K562 (cell line): ENCODE measurements around the gene LRGUK. TPM values are rescaled to one million over a fixed set of nuclear protein-coding genes. Genes with fewer than 3 reads are reported as not detected.

Source experiments
- ATAC-seq: fragments of 200-7000 bp; cut with Tn5 transposase; 3 replicates; pipeline ENCODE4 v1.9.1; 2020; ENCODE audit warnings: moderate library complexity
- BruUV-seq: library from RNA; stranded (reverse); fragments of 400-500 nt; replicated peaks from 2 replicates; lab custom pipeline; 2021; lab: Mats Ljungman, UMichigan
- CTCF ChIA-PET: fragments of 300-600 bp; formaldehyde crosslinking; extraction: SDS; loops from one replicate; lab custom pipeline; 2021; ENCODE audit warnings: low intra/inter-chr PET ratio; lab: Yijun Ruan, JAX
- POLR2A ChIA-PET: fragments of 300-600, 350-650 bp; sonication (Branson Sonifier 250); formaldehyde crosslinking; extraction: SDS; loops from one replicate; lab custom pipeline; 2021; ENCODE audit warnings: antibody characterized with exemption, inconsistent platforms; lab: Yijun Ruan, JAX
- DNase-seq, 4 experiments: peaks; one replicate each; pipeline versions ENCODE4 v3.0.0 to v3.0.0-alpha.2; 2011 to 2018; ENCODE audit warnings: low spot score in 3 of 4, mixed read lengths in 3 of 4; ENCODE audit errors: extremely low read depth in 1 of 4
- FAIRE-seq: peaks from 2 replicates; lab custom pipeline; 2011; peaks lifted over from hg19 to GRCh38; lab: Jason Lieb, UNC
- H2AFZ ChIP-seq: 2 replicates; pipeline ENCODE4 v1.6.0; 2011; ENCODE audit warnings: low read depth, low read length, control low read depth, inconsistent platforms
- H3K27ac ChIP-seq: fragments of 200-600 bp; 3 replicates; pipeline ENCODE4 v1.8.0; 2011; ENCODE audit warnings: low read depth, mild to moderate bottlenecking, control low read depth, inconsistent platforms, low read length, moderate library complexity, mixed read lengths; ENCODE audit errors: extremely low read depth
- H3K27me3 ChIP-seq, 2 experiments: fragments of 300-600 bp in 1 of 2; 2 replicates in 1 of 2; 3 replicates in 1 of 2; pipeline versions ENCODE4 v1.6.0 to v1.8.0; 2011; ENCODE audit warnings: inconsistent platforms in 2 of 2, low read length in 2 of 2, mild to moderate bottlenecking in 1 of 2, mixed read lengths in 1 of 2, moderate library complexity in 1 of 2; ENCODE audit not compliant: control insufficient read depth in 2 of 2, insufficient read depth in 2 of 2
- H3K36me3 ChIP-seq: fragments of 300-600 bp; 3 replicates; pipeline ENCODE4 v1.8.0; 2011; ENCODE audit warnings: mild to moderate bottlenecking, low read length, inconsistent platforms; ENCODE audit not compliant: control insufficient read depth, insufficient read depth
- H3K4me1 ChIP-seq, 2 experiments: fragments of 200-600 bp in 1 of 2; replicated peaks in 1 of 2; 2 replicates in 1 of 2; 3 replicates in 1 of 2; pipeline versions ENCODE4 v1.5.1 to v1.8.0; 2011; ENCODE audit warnings: inconsistent platforms in 2 of 2, low read length in 2 of 2, mild to moderate bottlenecking in 1 of 2, mixed read lengths in 1 of 2, moderate library complexity in 1 of 2; ENCODE audit not compliant: control insufficient read depth in 2 of 2, insufficient read depth in 2 of 2
- H3K4me2 ChIP-seq: 2 replicates; pipeline ENCODE4 v1.6.1; 2011; ENCODE audit warnings: low read length, control low read depth, inconsistent platforms, mixed read lengths; ENCODE audit not compliant: insufficient read depth
- H3K4me3 ChIP-seq: fragments of 200-600 bp; sonication (generic), shearing (Covaris generic); 2 replicates; pipeline ENCODE4 v1.5.1; 2016; ENCODE audit warnings: control low read depth, inconsistent platforms
- H3K79me2 ChIP-seq: fragments of 200-600 bp; 3 replicates; pipeline ENCODE4 v1.8.0; 2011; ENCODE audit warnings: low read length, inconsistent platforms; ENCODE audit not compliant: control insufficient read depth, insufficient read depth
- H3K9ac ChIP-seq, 2 experiments: 2 replicates each; pipeline versions ENCODE4 v1.6.0 to v1.6.1; 2011; ENCODE audit warnings: low read depth in 2 of 2, low read length in 2 of 2, control low read depth in 1 of 2, inconsistent platforms in 1 of 2, mild to moderate bottlenecking in 1 of 2, mixed read lengths in 1 of 2; ENCODE audit not compliant: insufficient read depth in 1 of 2
- H3K9me1 ChIP-seq: one replicate; pipeline ENCODE4 v1.6.0; 2011; ENCODE audit warnings: inconsistent platforms, mild to moderate bottlenecking, low read length, moderate library complexity; ENCODE audit not compliant: control insufficient read depth, insufficient read depth
- H3K9me3 ChIP-seq: replicated peaks from 2 replicates; pipeline ENCODE4 v1.5.1; 2011; ENCODE audit warnings: low read depth, low read length, inconsistent platforms; ENCODE audit not compliant: control insufficient read depth, insufficient read depth
- H4K20me1 ChIP-seq: replicated peaks from 2 replicates; pipeline ENCODE4 v1.6.1; 2011; ENCODE audit warnings: low read length, inconsistent platforms, mixed read lengths; ENCODE audit not compliant: control insufficient read depth, insufficient read depth
- CSDE1 ChIP-seq, 2 experiments: fragments of 450-650 bp; IDR thresholded peaks; 2 replicates each; pipeline ENCODE4 v1.6.1; 2016; ENCODE audit warnings: mild to moderate bottlenecking in 1 of 2
- CTBP1 ChIP-seq: fragments of 450-650 bp; IDR thresholded peaks from 2 replicates; pipeline ENCODE4 v1.6.1; 2016; ENCODE audit warnings: borderline replicate concordance
- ETS2 ChIP-seq: IDR thresholded peaks from 2 replicates; pipeline ENCODE4 v1.6.1; 2016; ENCODE audit warnings: borderline replicate concordance, missing genetic modification characterization, mild to moderate bottlenecking, moderate library complexity, missing compliant biosample characterization; ENCODE audit not compliant: poor library complexity, severe bottlenecking
- HNRNPUL1 ChIP-seq: fragments of 200-400 bp; formaldehyde crosslinking; IDR thresholded peaks from 2 replicates; pipeline ENCODE4 v1.6.1; 2017; ENCODE audit warnings: low read length
- TCF3 ChIP-seq: sonication (generic); formaldehyde crosslinking; IDR thresholded peaks from 2 replicates; pipeline ENCODE4 v1.4.0; 2020; ENCODE audit warnings: mild to moderate bottlenecking, missing genetic modification reagents
- whole genome bisulfite sequencing: fragments of 100-300 bp; shearing (Covaris generic); methylation state at CpG from one replicate; pipeline ENCODE4 v1.1.6; 2016; ENCODE audit warnings: low coverage, mixed read lengths; ENCODE audit not compliant: insufficient coverage; ENCODE audit errors: missing lambda C conversion rate; 5-methylcytosine and 5-hydroxymethylcytosine counted together
- in situ Hi-C: fragments of 300-500 bp; cut with MboI; formaldehyde crosslinking; loops from 4 replicates; pipeline ENCODE4 v1.15.0; 2018; ENCODE audit warnings: inconsistent platforms, mixed read lengths
- intact Hi-C: fragments of 100-400 bp; cut with micrococcal nuclease; formaldehyde crosslinking; loops from 2 replicates; pipeline ENCODE4 v1.14.2; 2022
- polyA plus RNA-seq, 8 experiments: library from polyadenylated mRNA; depleted of rRNA in 4 of 8; stranded (reverse) in 5 of 8; unstranded in 3 of 8; fragments of >200 nt; fragmentation: Nextera tagmentation in 2 of 8; fragmentation: Illumina TruSeq in 1 of 8; extraction: Ambion mirVana in 2 of 8; extraction: Trizol in 1 of 8; gene quantifications; 2 replicates each; pipeline versions ENCODE4 v1.2.1 to v1.2.3, GENCODE V29; 2011 to 2014; ENCODE audit warnings: inconsistent platforms in 1 of 8, missing spikeins in 1 of 8
- total RNA-seq, 7 experiments: library from RNA; depleted of rRNA in 6 of 7; stranded (reverse); fragments of >200 nt in 6 of 7; fragmentation: Illumina TruSeq in 2 of 7; extraction: Trizol in 2 of 7; gene quantifications; 2 replicates each; pipeline versions ENCODE4 v1.2.1 to v1.2.3, GENCODE V29; 2011 to 2021; ENCODE audit warnings: low replicate concordance in 1 of 7
- TF ChIP-seq, protein P1 (sequence below): fragments of 150-350 bp; IDR thresholded peaks from 2 replicates; pipeline ENCODE4 v1.6.1; 2014; ENCODE audit warnings: low read depth, mild to moderate bottlenecking, low read length, borderline replicate concordance
- TF ChIP-seq, protein P2 (sequence below): fragments of 450-650 bp; formaldehyde crosslinking; IDR thresholded peaks from 2 replicates; pipeline ENCODE4 v1.4.0; 2022; ENCODE audit warnings: missing genetic modification characterization

LRGUK gene
- total and polyA plus RNA-seq, 9 of the 15 experiments (the other 6 are each of a cell fraction or from before 2014, with no cell fraction given), result 0.04 to 0.33 (median 0.18) TPM

DNA sequence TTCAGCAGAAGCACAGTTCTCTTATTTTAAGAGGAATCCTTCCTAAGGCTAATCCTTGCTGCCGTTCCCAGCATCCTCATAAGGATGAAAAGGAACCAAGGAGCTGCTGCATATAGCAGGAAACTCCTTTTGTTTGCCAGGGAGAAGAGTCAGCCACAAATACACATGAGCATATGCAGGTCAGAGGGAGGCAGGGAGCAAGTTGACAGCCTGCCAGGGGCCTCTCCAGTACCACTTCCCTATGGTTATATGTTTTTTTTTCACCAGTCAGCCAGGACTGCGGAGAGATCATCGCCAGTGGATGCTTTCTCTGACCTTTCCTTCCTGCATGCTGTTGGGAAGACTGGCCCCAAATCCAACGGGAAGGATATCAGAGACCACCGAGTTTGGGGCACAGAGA lies 149.8 kb downstream of the LRGUK start:
- Histone ChIP-seq H3K36me3 (no peaks in the 10 kb centered on the region), H2AFZ (0 out of 2 replicates have a peak overlapping the region, but pooled peaks have one; percentile 3), H3K9me3 (no peaks in the 10 kb centered on the region), H3K79me2 (no peaks in the 10 kb centered on the region), H3K4me2 (no peak overlapping the region), H3K9me1 (no peaks in the 10 kb centered on the region), H3K4me3 (no peak overlapping the region), H3K27me3 (peaks cover 6 to 8% of the 10 kb centered on the region in 2 experiments), H4K20me1 (no peaks in the 10 kb centered on the region), H3K27ac (no peak overlapping the region), H3K9ac (no peak overlapping the region), H3K4me1 (no peaks in the 10 kb centered on the region)
- DNase-seq, result no peak
- WGBS, result 3% methylated on average over 5 of the region's 5 CpGs
- in situ Hi-C loops, result no loop called here
- TF ChIP-seq, protein P1, sequence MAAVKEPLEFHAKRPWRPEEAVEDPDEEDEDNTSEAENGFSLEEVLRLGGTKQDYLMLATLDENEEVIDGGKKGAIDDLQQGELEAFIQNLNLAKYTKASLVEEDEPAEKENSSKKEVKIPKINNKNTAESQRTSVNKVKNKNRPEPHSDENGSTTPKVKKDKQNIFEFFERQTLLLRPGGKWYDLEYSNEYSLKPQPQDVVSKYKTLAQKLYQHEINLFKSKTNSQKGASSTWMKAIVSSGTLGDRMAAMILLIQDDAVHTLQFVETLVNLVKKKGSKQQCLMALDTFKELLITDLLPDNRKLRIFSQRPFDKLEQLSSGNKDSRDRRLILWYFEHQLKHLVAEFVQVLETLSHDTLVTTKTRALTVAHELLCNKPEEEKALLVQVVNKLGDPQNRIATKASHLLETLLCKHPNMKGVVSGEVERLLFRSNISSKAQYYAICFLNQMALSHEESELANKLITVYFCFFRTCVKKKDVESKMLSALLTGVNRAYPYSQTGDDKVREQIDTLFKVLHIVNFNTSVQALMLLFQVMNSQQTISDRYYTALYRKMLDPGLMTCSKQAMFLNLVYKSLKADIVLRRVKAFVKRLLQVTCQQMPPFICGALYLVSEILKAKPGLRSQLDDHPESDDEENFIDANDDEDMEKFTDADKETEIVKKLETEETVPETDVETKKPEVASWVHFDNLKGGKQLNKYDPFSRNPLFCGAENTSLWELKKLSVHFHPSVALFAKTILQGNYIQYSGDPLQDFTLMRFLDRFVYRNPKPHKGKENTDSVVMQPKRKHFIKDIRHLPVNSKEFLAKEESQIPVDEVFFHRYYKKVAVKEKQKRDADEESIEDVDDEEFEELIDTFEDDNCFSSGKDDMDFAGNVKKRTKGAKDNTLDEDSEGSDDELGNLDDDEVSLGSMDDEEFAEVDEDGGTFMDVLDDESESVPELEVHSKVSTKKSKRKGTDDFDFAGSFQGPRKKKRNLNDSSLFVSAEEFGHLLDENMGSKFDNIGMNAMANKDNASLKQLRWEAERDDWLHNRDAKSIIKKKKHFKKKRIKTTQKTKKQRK, result no peak
- TF ChIP-seq HNRNPUL1 (no peak), ETS2 (no peak), TCF3 (no peak), CTBP1 (no peak), CSDE1 (IDR thresholded peaks at IDR 0.05) (no peak)
- TF ChIP-seq, protein P2, sequence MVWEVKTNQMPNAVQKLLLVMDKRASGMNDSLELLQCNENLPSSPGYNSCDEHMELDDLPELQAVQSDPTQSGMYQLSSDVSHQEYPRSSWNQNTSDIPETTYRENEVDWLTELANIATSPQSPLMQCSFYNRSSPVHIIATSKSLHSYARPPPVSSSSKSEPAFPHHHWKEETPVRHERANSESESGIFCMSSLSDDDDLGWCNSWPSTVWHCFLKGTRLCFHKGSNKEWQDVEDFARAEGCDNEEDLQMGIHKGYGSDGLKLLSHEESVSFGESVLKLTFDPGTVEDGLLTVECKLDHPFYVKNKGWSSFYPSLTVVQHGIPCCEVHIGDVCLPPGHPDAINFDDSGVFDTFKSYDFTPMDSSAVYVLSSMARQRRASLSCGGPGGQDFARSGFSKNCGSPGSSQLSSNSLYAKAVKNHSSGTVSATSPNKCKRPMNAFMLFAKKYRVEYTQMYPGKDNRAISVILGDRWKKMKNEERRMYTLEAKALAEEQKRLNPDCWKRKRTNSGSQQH (CRISPR knock-in tag), result no peak
- ChIA-PET CTCF (no interaction called here), POLR2A (no interaction called here)
- no peak for FAIRE-seq
- ATAC-seq, result no peak; the same call in 2 of the 3 replicates
- BruUV-seq, result no TSS peak
- intact Hi-C loops, result no loop called here
